Measurements from ENCODE around the gene CACUL1.

The CACUL1 gene

DNA sequence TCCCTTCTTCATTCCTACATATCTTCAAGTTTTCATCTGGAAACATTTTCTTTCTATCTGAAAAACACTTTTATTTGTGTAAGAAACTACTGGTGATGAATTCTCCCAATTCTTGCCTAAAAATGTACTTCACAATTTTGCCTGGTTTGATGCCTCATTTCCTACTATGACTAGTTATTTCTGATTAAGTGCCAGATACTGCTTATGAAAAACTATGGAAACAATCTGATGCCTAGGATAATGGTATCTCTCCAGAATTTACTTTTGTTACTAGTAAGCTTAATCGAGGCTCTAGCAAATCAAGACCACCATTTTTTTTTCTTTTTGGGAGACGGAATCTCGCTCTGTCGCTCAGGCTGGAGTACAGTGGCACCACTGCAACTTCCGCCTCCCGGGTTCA lies 31.3 kb downstream of the CACUL1 start:
- H3K27me3 ChIP-seq (ENCODE audit: insufficient read depth, poor library complexity, severe bottlenecking) = no peaks in the 10 kb centered on the region
- no peaks in the 10 kb centered on the region for H3K4me1 ChIP-seq (ENCODE audit: insufficient read depth, poor library complexity, severe bottlenecking)
- H3K4me3 ChIP-seq (ENCODE audit: severe bottlenecking) = no peak overlapping the region
- no peaks in the 10 kb centered on the region for H3K9me3 ChIP-seq (ENCODE audit: severe bottlenecking)
- no peak overlapping the region for H3K27ac ChIP-seq (ENCODE audit: poor library complexity, severe bottlenecking)
- peaks cover 39% of the 10 kb centered on the region for H3K36me3 ChIP-seq (ENCODE audit: low read depth)
- ATAC-seq (ENCODE audit: low read depth) (no peak), DNase-seq (ENCODE audit: low spot score) (no peak)
- TF ChIP-seq, protein P1, sequence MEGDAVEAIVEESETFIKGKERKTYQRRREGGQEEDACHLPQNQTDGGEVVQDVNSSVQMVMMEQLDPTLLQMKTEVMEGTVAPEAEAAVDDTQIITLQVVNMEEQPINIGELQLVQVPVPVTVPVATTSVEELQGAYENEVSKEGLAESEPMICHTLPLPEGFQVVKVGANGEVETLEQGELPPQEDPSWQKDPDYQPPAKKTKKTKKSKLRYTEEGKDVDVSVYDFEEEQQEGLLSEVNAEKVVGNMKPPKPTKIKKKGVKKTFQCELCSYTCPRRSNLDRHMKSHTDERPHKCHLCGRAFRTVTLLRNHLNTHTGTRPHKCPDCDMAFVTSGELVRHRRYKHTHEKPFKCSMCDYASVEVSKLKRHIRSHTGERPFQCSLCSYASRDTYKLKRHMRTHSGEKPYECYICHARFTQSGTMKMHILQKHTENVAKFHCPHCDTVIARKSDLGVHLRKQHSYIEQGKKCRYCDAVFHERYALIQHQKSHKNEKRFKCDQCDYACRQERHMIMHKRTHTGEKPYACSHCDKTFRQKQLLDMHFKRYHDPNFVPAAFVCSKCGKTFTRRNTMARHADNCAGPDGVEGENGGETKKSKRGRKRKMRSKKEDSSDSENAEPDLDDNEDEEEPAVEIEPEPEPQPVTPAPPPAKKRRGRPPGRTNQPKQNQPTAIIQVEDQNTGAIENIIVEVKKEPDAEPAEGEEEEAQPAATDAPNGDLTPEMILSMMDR (IDR thresholded peaks at IDR 0.05; ENCODE audit: poor library complexity, severe bottlenecking) = no peak

DNA sequence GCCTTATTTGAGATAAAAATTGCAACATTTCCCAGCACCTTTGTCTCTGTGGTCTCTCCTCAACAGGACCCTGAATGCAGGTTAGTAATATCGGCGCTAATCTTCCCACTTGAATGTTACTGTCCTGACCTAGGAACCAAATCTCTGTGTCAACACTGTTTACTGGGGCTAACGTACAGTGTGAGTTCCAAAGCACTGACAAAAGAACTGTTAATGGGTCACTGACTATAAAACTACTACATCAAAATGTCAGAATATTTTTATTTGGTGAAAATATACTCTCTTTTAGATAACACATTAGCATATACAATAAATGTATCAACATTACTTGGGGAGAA lies 33.3 kb downstream of the CACUL1 start:
- H3K9me3 ChIP-seq (ENCODE audit: severe bottlenecking) = no peaks in the 10 kb centered on the region
- H3K27ac ChIP-seq (ENCODE audit: poor library complexity, severe bottlenecking) = no peak overlapping the region
- ATAC-seq (ENCODE audit: low read depth) (no peak), DNase-seq (ENCODE audit: low spot score) (no peak)
- TF ChIP-seq, protein P1 (IDR thresholded peaks at IDR 0.05; ENCODE audit: poor library complexity, severe bottlenecking) = no peak
- no peak overlapping the region for H3K4me3 ChIP-seq (ENCODE audit: severe bottlenecking)
- peaks cover 39% of the 10 kb centered on the region for H3K36me3 ChIP-seq (ENCODE audit: low read depth)
- no peaks in the 10 kb centered on the region for H3K27me3 ChIP-seq (ENCODE audit: insufficient read depth, poor library complexity, severe bottlenecking)
- no peaks in the 10 kb centered on the region for H3K4me1 ChIP-seq (ENCODE audit: insufficient read depth, poor library complexity, severe bottlenecking)

DNA sequence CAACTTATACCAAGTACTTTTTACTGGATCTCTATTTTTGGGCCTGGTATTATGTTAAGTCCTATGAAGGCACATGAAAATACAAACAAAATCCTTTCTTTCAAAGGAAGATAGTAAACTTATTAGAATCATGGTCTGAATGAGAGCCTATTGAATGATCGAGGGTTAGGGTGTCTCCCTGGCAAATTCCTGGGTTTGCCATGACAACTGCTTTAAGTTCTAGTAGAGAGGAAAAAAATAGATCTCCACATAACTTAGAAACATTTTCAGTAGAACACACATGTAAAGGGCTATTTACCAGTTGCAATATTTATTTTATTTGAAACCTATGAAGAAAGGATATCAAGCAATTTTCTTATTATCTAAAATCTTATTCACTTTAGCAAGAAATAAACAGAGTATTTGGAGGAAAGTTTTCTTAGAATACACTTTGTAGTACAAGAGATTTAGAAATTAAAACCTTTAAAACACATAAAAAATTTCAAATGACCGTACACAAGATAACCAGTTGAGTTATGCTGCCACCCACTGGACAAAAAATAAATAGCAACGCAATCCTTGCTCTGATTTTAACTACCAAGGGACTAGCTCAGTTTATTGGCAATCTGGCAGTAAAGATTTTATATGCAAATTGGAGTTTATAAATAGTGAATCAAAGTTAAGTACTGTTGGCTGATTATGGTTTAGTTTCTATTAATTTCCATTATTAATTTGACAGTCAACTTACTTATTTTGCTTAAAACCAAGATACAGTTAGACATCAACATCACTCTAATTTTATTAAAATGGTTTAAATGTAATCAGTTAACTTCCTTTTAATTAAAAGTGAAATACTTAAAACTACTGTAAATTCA lies 33.9 kb downstream of the CACUL1 start:
- TF ChIP-seq, protein P1 (IDR thresholded peaks at IDR 0.05; ENCODE audit: poor library complexity, severe bottlenecking) = peak; percentile 94
- Histone ChIP-seq H3K36me3 (ENCODE audit: low read depth) (peaks cover 39% of the 10 kb centered on the region), H3K27me3 (ENCODE audit: insufficient read depth, poor library complexity, severe bottlenecking) (no peaks in the 10 kb centered on the region), H3K4me3 (ENCODE audit: severe bottlenecking) (no peak overlapping the region), H3K27ac (ENCODE audit: poor library complexity, severe bottlenecking) (no peak overlapping the region), H3K9me3 (ENCODE audit: severe bottlenecking) (no peaks in the 10 kb centered on the region), H3K4me1 (ENCODE audit: insufficient read depth, poor library complexity, severe bottlenecking) (no peaks in the 10 kb centered on the region)
- ATAC-seq (ENCODE audit: low read depth) (no peak), DNase-seq (ENCODE audit: low spot score) (no peak)

DNA sequence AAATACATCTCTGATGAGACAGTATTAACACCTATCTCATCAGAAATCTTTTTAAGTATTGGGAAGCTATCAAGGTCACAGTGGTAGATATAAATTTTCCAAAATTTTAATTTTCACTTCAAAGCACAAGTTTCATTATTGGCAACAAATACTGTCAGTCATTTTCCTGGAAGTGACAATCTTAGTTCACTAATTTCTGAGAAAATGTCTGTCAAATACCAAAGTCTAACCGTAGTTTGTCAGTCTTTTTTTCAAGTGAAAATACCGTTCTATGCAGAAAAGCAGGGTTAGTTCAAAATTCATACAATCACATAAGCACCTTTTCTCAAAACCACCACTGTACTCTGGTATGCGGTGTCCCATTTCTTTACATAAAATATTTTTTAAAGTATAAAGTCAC lies 40.4 kb downstream of the CACUL1 start:
- no peak for ATAC-seq (ENCODE audit: low read depth)
- TF ChIP-seq, protein P1 (IDR thresholded peaks at IDR 0.05; ENCODE audit: poor library complexity, severe bottlenecking) = no peak
- Histone ChIP-seq H3K4me1 (ENCODE audit: insufficient read depth, poor library complexity, severe bottlenecking) (no peaks in the 10 kb centered on the region), H3K9me3 (ENCODE audit: severe bottlenecking) (no peaks in the 10 kb centered on the region), H3K36me3 (ENCODE audit: low read depth) (peaks cover 23% of the 10 kb centered on the region), H3K4me3 (ENCODE audit: severe bottlenecking) (no peak overlapping the region), H3K27ac (ENCODE audit: poor library complexity, severe bottlenecking) (no peak overlapping the region), H3K27me3 (ENCODE audit: insufficient read depth, poor library complexity, severe bottlenecking) (no peaks in the 10 kb centered on the region)
- DNase-seq (ENCODE audit: low spot score) = no peak

DNA sequence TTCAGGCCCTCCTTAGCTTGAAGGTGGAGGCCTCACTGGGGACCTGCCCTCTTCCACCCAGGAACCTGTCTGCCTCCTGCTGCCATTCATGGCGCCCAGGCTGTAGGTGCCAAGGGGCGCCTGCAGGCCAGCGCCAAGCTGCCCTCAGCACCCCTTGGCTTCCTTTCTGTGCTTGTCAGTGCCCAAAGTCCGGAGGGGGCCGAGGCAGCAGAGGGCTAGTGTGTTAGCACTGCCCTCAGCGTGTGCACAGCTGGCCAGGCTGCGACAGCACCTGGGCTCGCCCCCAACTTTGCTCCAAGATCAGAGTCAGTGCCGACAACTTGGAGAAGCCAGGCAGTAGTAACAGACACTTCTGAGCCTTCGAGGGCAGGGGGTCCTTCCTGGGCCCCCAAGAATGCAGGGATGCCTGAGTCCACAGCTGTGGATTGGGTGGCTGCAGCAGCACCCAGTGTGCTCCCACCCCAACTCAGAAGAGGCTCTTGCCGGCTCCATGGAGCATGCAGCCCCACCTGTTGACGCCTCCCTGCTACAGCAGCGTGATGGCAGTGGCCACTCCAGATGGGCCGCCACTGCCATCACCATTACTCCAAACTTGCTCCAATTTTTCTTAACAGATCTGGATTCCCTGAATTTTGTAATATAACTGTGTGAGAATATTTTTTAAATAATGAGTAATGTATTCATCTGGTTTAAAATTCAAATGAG lies 41.7 kb downstream of the CACUL1 start:
- DNase-seq (ENCODE audit: low spot score) (no peak), ATAC-seq (ENCODE audit: low read depth) (no peak)
- no peaks in the 10 kb centered on the region for H3K4me1 ChIP-seq (ENCODE audit: insufficient read depth, poor library complexity, severe bottlenecking)
- H3K4me3 ChIP-seq (ENCODE audit: severe bottlenecking) = no peak overlapping the region
- TF ChIP-seq, protein P1 (IDR thresholded peaks at IDR 0.05; ENCODE audit: poor library complexity, severe bottlenecking) = no peak
- no peaks in the 10 kb centered on the region for H3K9me3 ChIP-seq (ENCODE audit: severe bottlenecking)
- no peak overlapping the region for H3K27ac ChIP-seq (ENCODE audit: poor library complexity, severe bottlenecking)
- no peaks in the 10 kb centered on the region for H3K27me3 ChIP-seq (ENCODE audit: insufficient read depth, poor library complexity, severe bottlenecking)
- peaks cover 15% of the 10 kb centered on the region for H3K36me3 ChIP-seq (ENCODE audit: low read depth)
